ENCODE data around the gene MRPL37. TPM values are rescaled to one million over a fixed set of nuclear protein-coding genes. Genes with fewer than 3 reads are reported as not detected.

Gene MRPL37
- total and polyA plus RNA-seq, 2 donors from 2014 or later = 47.4 to 114 TPM

DNA sequence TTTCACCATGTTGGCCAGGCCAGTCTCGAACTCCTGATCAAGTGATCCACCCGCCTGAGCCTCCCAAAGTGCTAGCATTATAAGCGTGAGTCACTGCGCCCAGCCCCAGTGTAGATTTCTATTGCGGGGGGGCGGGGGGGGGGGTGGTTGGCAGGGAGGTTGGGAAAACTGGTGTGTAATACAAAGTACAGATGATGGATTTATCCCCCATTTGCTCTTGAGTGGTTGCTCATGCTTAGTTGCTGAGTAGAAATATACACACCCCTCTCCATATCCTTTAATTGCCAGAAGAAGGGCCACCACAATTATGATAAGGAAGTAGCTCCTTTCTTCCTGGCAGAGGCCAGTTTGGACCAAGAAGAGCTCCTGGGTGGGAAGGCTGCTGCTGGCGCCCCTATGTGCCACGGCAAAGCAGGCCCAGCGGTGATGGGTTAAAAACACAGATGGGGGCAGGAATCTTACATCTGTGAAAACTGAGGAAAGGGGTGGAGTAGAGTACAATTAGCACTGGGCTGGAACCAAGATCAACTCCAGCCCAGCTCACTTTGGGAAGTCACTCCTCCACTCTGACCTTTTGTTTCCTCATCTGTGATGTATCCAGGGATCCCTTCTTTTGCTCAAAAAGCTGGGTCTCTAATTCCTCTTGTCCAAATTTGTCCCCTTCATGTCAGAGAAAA lies 55.2 kb downstream of the MRPL37 start:
- Histone ChIP-seq H3K27ac (ENCODE audit: low read depth in 2 of 2, low read length in 2 of 2) (no peak overlapping the region), H3K9me3 (ENCODE audit: control insufficient read depth in 2 of 3, insufficient read depth in 1 of 3, low read length in 3 of 3) (no peaks in the 10 kb centered on the region), H3K4me3 (ENCODE audit: low read length in 3 of 3) (no peak overlapping the region), H3K9ac (ENCODE audit: low read length in 3 of 3) (no peak overlapping the region), H3K27me3 (ENCODE audit: control insufficient read depth, insufficient read depth, low read length) (no peaks in the 10 kb centered on the region), H3K36me3 (ENCODE audit: control insufficient read depth in 2 of 3, insufficient read depth in 3 of 3, low read length in 3 of 3) (peaks cover 0 to 3% (median 0%) of the 10 kb centered on the region in 3 donors), H3K4me1 (ENCODE audit: control insufficient read depth in 2 of 3, insufficient read depth in 2 of 3, low read depth in 1 of 3, low read length in 3 of 3) (peaks cover 0 to 8% (median 0%) of the 10 kb centered on the region in 3 donors)
- intact Hi-C loops (cut with DNase I) = no loop called here
- DNase-seq (no peak), FAIRE-seq (no peak)
- no peak for TF ChIP-seq CTCF (IDR thresholded peaks at IDR 0.05; ENCODE audit: borderline replicate concordance, extremely low read depth, insufficient read depth)

- intact Hi-C loops (cut with DNase I) = no loop called here
- H3K4me3 ChIP-seq (ENCODE audit: low read length in 3 of 3) = no peak overlapping the region
- FAIRE-seq = no peak
Observed at GRCh38 chr1:54256522-54257345, 56.8 kb downstream of the MRPL37 start.

GRCh38 chr1:54257346-54257620 lies 57.3 kb downstream of the MRPL37 start:
- Histone ChIP-seq H3K36me3 (ENCODE audit: control insufficient read depth in 2 of 3, insufficient read depth in 3 of 3, low read length in 3 of 3) (peaks cover 0 to 3% (median 0%) of the 10 kb centered on the region in 3 donors), H3K9ac (ENCODE audit: low read length in 3 of 3) (no peak overlapping the region), H3K4me1 (ENCODE audit: control insufficient read depth in 2 of 3, insufficient read depth in 2 of 3, low read depth in 1 of 3, low read length in 3 of 3) (peaks cover 0 to 8% (median 0%) of the 10 kb centered on the region in 3 donors), H3K9me3 (ENCODE audit: control insufficient read depth in 2 of 3, insufficient read depth in 1 of 3, low read length in 3 of 3) (no peaks in the 10 kb centered on the region), H3K27me3 (ENCODE audit: control insufficient read depth, insufficient read depth, low read length) (no peaks in the 10 kb centered on the region), H3K27ac (ENCODE audit: low read depth in 2 of 2, low read length in 2 of 2) (peak overlapping the region in 1 of 2 donors; percentile 37), H3K4me3 (ENCODE audit: low read length in 3 of 3) (no peak overlapping the region)
- FAIRE-seq = no peak
- intact Hi-C loops (cut with DNase I) = no loop called here
- no peak for DNase-seq
- TF ChIP-seq CTCF (IDR thresholded peaks at IDR 0.05; ENCODE audit: borderline replicate concordance, extremely low read depth, insufficient read depth) = no peak

More at GRCh38 chr1:54256522-54257345, 56.8 kb downstream of the MRPL37 start:
- TF ChIP-seq CTCF (IDR thresholded peaks at IDR 0.05; ENCODE audit: borderline replicate concordance, extremely low read depth, insufficient read depth) = no peak
- Histone ChIP-seq H3K9ac (ENCODE audit: low read length in 3 of 3) (no peak overlapping the region), H3K36me3 (ENCODE audit: control insufficient read depth in 2 of 3, insufficient read depth in 3 of 3, low read length in 3 of 3) (peaks cover 0 to 3% (median 0%) of the 10 kb centered on the region in 3 donors), H3K4me1 (ENCODE audit: control insufficient read depth in 2 of 3, insufficient read depth in 2 of 3, low read depth in 1 of 3, low read length in 3 of 3) (peaks cover 0 to 8% (median 0%) of the 10 kb centered on the region in 3 donors), H3K27ac (ENCODE audit: low read depth in 2 of 2, low read length in 2 of 2) (no peak overlapping the region), H3K9me3 (ENCODE audit: control insufficient read depth in 2 of 3, insufficient read depth in 1 of 3, low read length in 3 of 3) (no peaks in the 10 kb centered on the region), H3K27me3 (ENCODE audit: control insufficient read depth, insufficient read depth, low read length) (no peaks in the 10 kb centered on the region)
- peak in 3 of 5 donors; percentile 35 to 69 (median 56) for DNase-seq

Measured in kidney (tissue), 14 donors.